ENCODE data around the gene GLIS1.

The GLIS1 gene

DNA sequence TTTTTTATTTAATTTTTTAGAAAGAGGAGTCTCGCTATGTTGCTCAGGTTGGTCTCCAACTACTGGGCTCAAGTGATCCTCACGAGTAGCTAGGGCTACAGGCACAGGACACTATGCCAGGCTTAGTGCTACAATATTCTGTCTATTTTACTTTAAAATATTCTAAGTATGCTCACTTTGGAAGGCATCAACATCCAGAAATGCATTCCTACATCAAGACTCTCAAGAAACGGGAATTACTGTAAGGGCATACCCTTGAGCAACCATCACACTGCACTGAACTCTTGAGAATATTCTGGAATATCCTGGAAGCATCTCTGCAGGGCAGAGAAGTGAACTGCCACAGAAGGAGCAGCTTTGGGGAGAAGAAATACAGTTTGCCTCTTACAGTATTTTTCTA is 280.3 kb downstream of the GLIS1 start:
- in situ Hi-C loops (cut with MboI; ENCODE audit: low sequenced_read_pairs): no loop called here

All from HL-60/S4 treated with phorbol 12-myristate 13-acetate at 8.2 ng/mL for 4 days and 3 days (cell line).